GM18858 (cell line): ENCODE results near the gene CNTN4.
"Not testable (repeated sequence)": the region's sequence is repeated elsewhere in the genome, so short reads cannot be mapped to it uniquely, and the experiment has no call there.

Source experiments
- ATAC-seq: cut with Tn5 transposase; IDR thresholded peaks from one replicate; pipeline ENCODE4 v1.9.1; 2021; ENCODE audit not compliant: unreplicated experiment

Gene CNTN4

GRCh38 chr3:2945121-2945520, 846.5 kb downstream of the CNTN4 start:
- ATAC-seq: peak; percentile 0

- no peak for ATAC-seq
Observed at GRCh38 chr3:2947536-2947935, 848.9 kb downstream of the CNTN4 start.

GRCh38 chr3:2948882-2949281, 850.2 kb downstream of the CNTN4 start:
- no peak for ATAC-seq

GRCh38 chr3:2950159-2950558, 851.5 kb downstream of the CNTN4 start:
- peak; percentile 42 for ATAC-seq

- ATAC-seq: no peak
Observed at GRCh38 chr3:2957115-2957514, 858.4 kb downstream of the CNTN4 start.

GRCh38 chr3:2958551-2958950, 859.9 kb downstream of the CNTN4 start:
- ATAC-seq: no peak

- ATAC-seq: no peak
Observed at GRCh38 chr3:2961576-2961975, 862.9 kb downstream of the CNTN4 start.

GRCh38 chr3:2967871-2968270, 869.2 kb downstream of the CNTN4 start:
- ATAC-seq: no peak

- peak; percentile 50 for ATAC-seq
Observed at GRCh38 chr3:2968475-2968874, 869.8 kb downstream of the CNTN4 start.

GRCh38 chr3:2976212-2976611, 877.5 kb downstream of the CNTN4 start:
- ATAC-seq: no peak

GRCh38 chr3:2976796-2977195, 878.1 kb downstream of the CNTN4 start:
- no peak for ATAC-seq

GRCh38 chr3:2978977-2979732, 880.5 kb downstream of the CNTN4 start:
- no peak for ATAC-seq

- ATAC-seq: no peak
Observed at GRCh38 chr3:2984005-2984830, 885.6 kb downstream of the CNTN4 start.

GRCh38 chr3:2984831-2985220, 886.2 kb downstream of the CNTN4 start:
- ATAC-seq: no peak

- ATAC-seq: peak; percentile 46
Observed at GRCh38 chr3:2985479-2985878, 886.8 kb downstream of the CNTN4 start.

GRCh38 chr3:2992534-2992933, 893.9 kb downstream of the CNTN4 start:
- ATAC-seq: no peak

GRCh38 chr3:2993130-2993529, 894.5 kb downstream of the CNTN4 start:
- not testable (repeated sequence) for ATAC-seq

GRCh38 chr3:2993736-2994135, 895.1 kb downstream of the CNTN4 start:
- ATAC-seq: no peak

- no peak for ATAC-seq
Observed at GRCh38 chr3:2995195-2995594, 896.5 kb downstream of the CNTN4 start.

GRCh38 chr3:3005146-3005744, 906.6 kb downstream of the CNTN4 start:
- no peak for ATAC-seq

GRCh38 chr3:3013317-3014052, 914.8 kb downstream of the CNTN4 start:
- no peak for ATAC-seq
